Activated CD4-positive, CD25-positive, alpha-beta regulatory T cell (primary cell): ENCODE measurements around the gene GPR142.
"Not testable (repeated sequence)": the region's sequence is repeated elsewhere in the genome, so short reads cannot be mapped to it uniquely, and the experiment has no call there.

ENCODE experiments used
- DNase-seq, 4 experiments: peaks; one replicate each; lab custom pipeline; 2025; lab: John Stamatoyannopoulos, UW

Gene GPR142

DNA sequence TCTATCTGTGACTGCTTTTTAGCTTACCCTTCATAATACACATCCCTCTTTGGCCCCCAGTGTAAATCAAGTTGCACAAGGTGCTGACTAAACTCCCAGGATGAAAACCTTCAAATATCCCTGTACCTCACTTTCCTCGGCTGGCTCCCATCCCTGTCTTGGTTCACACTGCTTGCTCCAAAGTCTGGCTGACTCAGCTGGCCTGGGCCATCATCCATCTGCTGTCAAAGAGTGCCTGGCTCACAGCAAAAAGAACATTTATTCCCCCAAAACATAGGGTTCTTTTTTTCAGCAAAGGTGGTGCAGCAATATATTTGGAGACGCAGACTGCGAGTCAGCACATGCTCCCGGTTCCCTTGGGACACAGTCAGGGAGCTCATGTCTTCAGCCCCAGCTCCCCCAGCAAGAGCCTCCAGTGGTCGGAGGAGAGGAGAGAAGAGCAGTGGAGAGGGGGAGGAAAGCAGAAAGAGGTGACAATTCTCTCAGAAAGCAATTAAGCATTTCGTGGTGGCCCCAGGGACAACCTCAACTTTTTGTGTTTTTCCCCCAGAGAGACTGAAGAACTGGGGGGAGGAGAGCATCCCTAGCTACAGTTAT, 26.1 kb downstream of the GPR142 start:
- no peak for DNase-seq

DNA sequence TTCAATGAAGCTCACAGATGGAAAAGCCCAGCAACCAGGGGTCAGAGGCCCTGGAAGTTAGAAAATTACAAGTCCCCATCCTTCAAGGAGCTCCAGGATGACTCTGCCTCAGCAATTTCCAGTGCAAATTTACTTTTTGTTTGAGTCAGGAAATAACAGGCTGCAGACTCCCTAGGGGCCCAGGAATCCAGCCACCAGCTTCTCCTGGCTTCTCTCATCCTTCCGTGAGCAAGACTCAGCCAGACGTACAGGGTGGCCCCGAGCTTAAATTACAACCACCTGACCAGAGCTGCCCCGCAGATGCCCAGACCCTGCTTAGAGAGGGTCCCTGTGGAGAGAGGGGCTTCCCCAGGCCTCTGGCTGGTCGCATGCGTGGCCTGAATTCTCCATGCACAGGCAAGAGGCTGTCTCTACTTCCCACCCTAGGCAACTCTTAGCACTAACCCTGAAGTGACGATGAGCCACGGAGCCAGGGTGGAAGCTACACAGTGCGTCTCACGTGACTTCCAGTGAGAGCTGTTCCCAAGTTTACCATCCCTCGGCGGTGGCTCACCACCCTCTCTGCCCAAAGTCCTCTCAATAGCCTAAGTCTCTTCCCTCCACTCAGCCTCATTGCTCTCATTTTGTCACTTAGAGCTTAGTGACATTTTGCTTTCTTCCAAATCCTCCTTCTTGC, 27.1 kb downstream of the GPR142 start:
- DNase-seq: no peak

DNA sequence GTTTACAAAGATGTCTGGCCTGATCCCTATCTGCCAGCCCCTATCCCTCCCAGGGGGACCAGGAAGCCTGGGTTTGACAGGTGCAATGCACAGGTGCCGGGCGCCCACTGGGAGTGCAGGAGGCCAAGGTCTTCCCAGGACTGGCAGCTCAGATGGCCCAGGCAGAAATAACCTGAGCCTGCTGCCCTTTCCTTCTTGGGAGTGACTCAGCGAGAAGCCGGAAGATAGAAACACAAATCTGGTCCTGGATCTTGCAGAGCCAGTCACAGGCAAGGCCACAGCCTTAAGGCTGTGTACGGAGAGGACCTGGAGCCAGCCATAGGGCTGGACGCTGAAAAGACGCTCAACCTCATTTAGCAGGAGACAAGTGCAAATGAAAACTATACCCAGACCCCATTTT, 27.7 kb downstream of the GPR142 start:
- DNase-seq: no peak

DNA sequence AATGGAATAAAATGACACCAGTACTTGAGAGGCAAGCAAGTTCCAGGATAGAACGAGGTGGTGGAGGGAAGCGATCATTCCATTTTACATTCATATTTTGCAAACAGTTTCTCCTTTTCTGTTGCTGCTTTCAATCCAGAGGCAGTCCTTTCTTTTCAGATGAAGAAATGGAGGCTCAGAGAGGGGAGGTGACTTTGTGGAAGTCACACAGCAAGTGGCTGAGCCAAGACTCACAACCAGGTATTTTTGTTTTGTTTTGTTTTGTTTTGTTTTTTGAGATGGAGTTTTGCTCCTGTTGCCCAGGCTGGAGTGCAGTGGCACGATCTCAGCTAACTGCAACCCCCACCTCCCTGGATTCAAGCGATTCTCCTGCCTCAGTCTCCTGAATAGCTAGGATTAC, 29.3 kb downstream of the GPR142 start:
- DNase-seq: no peak

DNA sequence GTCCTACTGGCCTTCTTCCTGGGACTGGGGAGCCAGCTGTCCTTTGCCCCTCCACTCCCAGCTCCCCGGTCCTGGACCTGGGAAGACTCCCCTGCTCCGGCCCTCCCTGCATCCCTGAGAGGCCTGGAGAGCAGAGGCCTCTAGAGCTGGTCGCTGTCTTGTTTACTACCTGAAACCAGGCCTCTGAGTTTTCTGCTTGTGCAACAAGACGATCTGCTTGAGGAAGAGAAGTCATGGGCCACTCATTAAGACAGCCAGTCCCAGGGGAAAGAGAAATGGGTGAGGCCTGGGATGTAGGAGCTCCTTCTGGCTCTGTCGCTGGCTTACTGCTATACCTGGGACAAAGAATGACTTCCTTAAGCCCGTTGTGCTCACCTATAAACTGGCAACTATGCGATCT, 34.7 kb downstream of the GPR142 start:
- DNase-seq: no peak

DNA sequence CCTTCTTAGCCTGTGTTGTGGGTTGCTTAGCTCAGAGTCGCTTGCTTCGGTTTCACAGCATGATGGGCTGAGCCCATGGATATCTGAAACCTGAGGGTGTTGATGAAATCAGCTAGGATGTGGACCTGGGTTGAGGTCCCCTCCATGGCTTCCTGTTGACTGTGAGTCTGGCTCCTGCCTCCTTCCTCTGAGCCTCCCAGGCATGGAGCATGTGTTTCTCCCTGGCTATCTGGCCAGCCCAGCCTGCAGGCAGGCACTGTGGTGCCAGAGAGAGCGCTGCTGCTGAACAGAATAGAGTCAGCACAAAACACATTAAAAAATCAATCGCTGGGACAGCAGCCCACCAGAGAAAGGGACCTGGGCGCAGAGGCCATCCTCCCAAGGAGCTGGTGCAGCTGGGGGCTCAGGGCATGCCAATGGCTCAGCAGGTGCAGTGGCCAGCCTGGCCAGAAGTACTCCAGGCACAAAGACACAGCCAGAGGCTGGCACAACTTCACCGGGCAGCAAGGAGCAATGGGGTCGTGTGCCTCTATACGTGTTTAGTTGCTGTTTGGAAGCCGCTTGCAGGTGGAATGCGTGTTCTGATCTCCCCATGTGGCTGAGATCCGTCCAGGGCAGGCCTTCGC, 36.3 kb downstream of the GPR142 start:
- no peak for DNase-seq

DNA sequence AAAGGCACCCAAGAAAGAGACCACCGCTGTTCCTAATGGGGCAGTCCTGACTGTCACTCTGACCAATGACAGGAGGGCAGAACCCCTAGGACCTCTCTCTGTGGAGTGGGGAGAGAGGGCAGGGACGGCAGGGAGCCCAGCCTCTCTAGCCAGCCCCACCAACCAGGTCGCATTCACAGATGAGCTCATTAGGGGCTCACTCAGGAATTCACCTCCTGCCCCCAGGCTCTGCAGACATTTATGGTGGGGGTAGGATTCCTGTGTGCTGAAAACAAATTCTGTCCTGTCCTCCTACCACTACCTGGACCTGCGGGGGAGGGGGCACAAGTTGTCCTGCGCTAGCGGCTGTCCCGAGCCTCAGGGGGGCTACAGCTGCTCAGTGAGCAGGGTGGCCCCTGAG, 36.9 kb downstream of the GPR142 start:
- DNase-seq: no peak

DNA sequence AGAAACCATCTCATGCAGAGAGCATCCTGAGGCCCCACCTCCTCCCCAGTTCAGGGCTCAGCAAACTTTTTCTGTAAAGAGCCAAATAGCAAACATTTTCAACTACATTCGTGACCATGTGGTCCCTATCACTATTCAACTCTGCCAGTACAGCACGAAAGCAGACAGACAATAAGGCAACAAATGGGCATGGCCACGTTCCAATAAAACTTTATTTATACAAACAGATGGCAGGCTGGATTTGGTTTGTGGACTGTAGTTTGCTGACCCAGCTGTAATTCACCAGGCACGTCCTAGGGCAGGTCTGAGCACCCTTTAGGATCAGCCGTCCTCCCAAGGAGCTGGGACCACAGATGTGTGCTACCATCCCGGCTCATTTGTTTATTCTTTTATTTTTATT, 37.5 kb downstream of the GPR142 start:
- DNase-seq: no peak

DNA sequence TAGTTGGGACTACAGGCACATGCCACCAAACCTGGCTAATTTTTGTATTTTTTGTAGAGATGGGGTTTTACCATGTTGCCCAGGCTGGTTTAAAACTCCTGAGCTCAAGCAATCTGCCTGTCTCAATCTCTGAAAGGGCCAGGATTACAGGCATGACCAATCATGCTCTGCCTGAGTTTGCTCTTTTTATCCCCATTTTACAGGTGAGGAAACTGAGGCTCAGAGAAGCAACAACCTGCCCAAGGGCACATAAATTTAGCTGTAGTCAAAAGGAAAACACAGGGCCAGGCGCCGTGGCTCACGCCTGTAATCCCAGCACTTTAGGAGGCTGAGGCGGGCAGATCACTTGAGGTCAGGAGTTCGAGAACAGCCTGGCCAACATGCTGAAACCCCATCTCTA, 38.0 kb downstream of the GPR142 start:
- DNase-seq: not testable (repeated sequence)

DNA sequence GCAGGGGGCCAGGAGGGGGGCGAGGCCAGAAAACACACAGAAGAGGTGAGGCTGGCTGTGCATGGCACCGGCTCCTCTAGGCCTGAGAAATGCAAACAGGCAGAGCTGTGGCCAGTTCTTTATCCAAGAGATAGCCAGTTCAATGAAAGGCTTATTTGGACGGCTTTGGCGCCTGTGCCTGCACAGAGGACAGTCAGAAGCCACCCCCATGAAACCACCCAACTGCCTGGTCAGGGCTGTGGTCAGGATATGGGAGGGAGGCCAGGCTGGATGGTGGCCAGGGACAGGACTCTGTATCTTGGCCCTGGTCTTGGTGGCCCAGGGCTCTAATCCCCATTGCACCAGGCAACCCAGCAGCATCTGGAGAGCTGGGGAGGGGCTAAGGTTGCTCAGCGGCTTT, 40.1 kb downstream of the GPR142 start:
- DNase-seq: no peak

DNA sequence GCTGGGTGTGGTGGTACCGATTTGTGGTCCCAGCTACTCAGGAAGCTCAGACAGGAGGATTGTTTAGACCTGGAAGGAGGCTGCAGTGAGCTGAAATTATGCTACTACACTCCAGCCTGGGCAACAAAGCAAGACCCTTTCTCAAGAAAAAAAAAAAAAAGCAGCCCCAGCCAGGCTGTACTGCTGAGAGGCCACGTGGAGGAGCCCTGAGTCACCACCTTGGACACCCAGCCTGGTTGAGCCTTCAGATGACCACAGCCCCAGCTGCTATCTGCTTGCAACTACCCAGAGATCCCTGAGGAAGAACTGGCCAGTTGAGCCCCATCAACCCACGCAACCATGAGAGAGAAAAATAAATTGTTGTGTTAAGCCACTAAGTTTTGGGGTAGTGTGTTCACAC, 41.0 kb downstream of the GPR142 start:
- no peak for DNase-seq

DNA sequence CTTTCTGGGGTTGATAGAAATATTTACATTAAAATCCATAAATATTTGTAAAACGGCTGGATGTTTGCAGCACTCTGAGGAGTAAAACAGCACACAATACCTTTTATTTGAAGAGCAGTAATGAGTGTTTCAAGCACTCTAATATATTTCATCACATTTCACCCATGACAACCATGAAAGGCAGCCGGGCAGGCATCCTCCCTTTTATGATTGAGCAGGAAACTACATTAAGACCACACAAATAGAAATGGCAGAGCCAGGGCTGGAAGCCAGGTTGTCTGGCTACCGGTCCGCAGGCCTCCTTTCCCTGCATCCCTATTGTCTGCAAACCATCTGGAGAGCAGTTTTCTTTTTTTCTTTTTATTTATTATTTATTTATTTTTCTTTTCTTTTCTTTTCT, 41.5 kb downstream of the GPR142 start:
- DNase-seq: no peak

DNA sequence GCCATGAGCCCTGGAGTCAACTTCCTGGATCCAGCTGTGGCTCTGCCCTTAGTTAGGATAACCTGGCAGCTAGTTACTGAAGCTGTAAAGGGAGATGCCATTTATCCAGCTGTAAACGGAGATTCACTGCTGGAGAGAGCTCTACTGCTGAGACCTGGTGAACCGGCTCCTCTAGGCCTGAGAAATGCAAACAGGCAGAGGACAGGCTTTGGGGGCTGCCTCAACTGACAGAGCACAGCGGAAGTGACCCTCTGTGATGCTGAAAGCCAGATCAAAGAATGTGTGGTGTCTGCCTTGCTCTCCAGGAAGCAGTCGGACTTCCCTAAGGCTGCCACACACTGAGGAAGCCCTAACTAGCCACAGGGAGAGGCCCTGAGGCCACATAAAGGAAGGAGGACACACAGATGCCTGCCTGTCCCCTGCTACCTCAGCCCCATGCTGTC, 42.7 kb downstream of the GPR142 start:
- DNase-seq: no peak

DNA sequence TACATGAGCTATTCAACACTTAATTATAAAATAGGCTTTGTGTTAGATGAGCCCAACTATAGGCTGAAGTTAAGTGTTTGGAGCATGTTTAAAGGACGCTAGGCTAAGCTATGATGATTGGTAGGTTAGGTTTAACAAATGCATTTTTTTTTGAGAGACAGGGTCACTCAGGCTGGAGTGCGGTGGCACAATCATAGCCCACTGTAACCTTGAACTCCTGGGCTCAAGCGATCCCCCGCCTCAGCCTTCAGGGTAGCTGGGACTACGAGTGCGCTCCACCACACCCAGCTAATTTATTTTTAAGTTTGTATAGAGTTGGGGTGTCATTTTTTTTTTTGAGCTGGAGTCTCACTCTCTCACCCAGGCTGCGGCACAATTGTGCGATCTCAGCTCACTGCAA, 45.3 kb downstream of the GPR142 start:
- no peak for DNase-seq

DNA sequence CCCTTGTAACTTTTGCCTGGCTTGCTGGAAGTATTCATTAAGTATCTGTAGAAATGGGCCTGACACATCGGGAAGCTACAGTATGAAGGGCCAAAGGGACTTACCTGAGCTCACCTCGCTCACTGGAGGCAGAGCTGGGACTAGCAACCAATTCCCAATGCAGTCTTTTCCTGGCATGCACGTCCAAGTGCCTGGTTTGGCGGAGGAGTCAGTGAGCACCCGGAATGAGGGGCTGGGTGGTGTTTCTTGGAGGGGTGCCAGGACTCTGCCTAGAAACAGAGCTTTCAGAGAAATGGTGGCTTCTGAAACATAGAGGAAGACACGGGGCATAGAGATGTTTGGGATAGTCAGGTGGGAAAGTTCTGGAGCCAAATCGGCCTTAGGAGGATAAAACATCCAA, 46.2 kb downstream of the GPR142 start:
- DNase-seq: no peak

DNA sequence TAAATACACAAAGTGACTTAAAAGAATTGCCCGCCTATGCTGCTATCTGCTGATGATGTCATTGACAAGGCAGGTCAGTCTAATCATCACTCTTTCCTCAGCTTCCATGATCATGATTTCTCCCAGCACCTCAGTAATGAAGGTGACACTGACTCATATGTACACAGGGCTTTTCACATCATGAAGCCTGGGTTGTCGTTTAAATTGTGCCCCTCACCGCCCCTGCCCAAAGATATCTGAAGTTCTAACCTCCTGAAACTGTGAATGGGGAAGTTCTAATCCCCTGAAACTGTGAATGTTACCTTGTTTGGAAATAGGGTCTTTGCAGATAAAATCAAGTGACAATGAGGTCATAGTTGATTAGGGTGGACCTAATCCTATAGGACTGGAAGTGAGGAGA, 47.2 kb downstream of the GPR142 start:
- no peak for DNase-seq

DNA sequence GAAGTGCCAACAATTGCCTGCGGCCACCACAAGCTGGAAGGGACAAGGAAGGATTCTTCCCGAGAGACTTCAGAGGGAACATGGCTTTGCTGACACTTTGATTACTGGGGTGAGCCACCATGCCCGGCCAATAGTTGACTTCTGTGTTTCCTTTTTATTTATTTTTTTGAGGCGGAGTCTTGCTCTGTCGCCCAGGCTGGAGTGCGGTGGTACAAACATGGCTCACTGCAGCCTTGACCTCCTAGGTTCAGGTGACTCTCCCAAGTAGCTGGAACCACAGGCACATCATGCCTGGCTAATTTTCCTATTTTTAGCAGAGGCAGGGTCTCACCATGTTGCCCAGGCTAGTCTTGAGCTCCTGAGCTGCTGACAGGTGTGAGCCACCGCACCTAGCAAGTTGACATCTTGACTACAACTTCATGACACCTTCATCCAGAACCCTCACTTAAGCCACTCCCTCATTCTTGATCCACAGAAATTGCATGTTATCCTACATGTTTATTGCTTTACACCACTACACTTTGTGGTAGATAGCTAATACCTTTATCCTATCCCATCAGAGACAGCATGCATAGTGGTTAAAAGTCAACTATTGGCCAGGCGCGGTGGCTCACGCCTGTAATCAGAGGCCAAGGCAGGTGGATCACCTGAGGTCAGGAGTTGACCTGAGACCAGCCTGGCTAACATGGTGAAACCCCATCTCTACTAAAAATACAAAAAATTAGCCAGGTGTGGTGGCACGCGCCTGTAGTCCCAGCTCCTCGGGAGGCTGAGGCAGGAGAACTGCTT, 48.5 kb downstream of the GPR142 start:
- DNase-seq: no peak

DNA sequence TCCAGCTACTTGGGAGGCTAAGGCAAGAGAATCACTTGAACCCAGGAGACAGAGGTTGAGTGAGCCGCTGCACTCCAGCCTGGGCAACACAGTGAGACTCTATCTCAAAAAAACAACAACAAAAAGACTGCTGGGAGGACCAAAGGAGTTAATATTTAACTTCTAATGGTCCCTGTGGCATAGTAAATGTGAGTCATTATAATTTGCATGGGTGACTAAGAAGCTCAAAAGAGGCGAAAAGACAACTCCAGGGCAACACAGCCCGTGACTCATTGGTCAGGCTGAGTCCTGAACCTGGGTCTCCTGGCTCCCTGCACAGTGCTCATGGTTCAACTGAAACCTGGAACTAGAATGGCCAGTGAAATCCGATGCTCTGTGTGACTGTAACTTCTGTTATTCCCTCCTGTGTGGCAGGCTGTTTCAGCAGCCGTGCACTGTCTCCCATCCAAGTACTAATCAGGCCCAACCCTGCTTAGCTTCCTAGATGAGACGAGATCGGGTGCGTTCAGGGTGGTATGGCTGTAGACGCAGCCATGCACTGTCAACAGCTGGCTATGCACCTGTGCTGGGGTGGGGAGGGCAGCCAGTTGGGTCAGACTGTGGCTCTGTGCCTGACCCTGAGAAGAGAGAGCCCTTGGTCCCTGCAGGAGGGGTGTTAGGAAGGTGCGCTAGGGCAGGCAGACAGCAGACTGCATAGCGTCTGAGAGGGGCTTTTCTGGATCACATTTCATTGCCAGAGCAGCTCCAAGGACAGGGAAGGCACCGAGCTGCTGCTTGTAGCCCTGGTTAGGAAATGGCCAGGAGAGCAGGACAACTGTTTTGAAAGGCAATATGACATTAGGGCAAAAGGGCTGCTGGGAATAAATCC, 50.1 kb downstream of the GPR142 start:
- DNase-seq: no peak

DNA sequence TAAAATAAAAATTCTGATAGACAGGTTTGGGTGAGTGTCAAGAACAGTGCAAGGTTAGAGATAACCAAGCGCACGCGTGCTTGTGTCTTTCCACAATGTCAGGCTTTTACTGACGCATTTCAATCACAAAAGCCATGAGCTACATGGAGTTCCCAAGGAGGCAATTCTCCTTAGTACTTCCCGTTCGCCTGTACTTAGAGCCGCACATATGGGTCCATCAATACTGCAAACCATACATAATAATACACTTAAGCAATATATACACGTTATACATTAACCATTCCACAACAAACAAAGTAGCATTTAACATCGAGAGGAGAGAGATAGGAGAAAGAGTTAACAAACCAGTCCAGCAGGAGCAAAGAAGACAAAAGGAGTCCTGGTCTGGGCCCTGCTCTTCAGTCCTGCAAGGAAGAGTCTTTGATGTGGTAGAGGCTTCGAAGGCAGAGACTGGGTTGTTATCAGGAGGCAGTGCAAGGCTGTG, 52.7 kb downstream of the GPR142 start:
- no peak for DNase-seq
